HAP-1 (cell line): ENCODE measurements around the gene PHKG2.

Source experiments
- DNase-seq, 2 experiments: peaks; one replicate each; pipeline ENCODE4 v3.0.0-alpha.2; 2016 to 2020; ENCODE audit warnings: low spot score in 2 of 2
- H3K27me3 ChIP-seq: fragments of 250-450 bp; sonication (Bioruptor Pico); 2 replicates; pipeline ENCODE4 v1.5.1; 2020; ENCODE audit warnings: low read depth, mild to moderate bottlenecking, moderate library complexity
- H3K36me3 ChIP-seq: fragments of 250-450 bp; sonication (Bioruptor Pico); replicated peaks from 2 replicates; pipeline ENCODE4 v1.5.1; 2020; ENCODE audit warnings: mild to moderate bottlenecking
- H3K4me1 ChIP-seq: fragments of 250-450 bp; sonication (Bioruptor Pico); 2 replicates; pipeline ENCODE4 v1.5.1; 2020; ENCODE audit warnings: mild to moderate bottlenecking
- H3K4me3 ChIP-seq: fragments of 250-450 bp; sonication (Bioruptor Pico); 2 replicates; pipeline ENCODE4 v1.5.1; 2020; ENCODE audit warnings: mild to moderate bottlenecking, moderate library complexity
- H3K9me3 ChIP-seq: fragments of 250-450 bp; sonication (Bioruptor Pico); 2 replicates; pipeline ENCODE4 v1.5.1; 2020; ENCODE audit warnings: mild to moderate bottlenecking, moderate library complexity
- in situ Hi-C: fragments of 300-500 bp; cut with MboI; formaldehyde crosslinking; loops from 3 replicates; pipeline ENCODE4 v1.14.3; 2020; ENCODE audit warnings: low sequenced_read_pairs, inconsistent platforms, mixed read lengths

Gene PHKG2

GRCh38 chr16:30721167-30721566, 27.1 kb upstream of the PHKG2 start:
- Histone ChIP-seq H3K4me3 (no peak overlapping the region), H3K4me1 (no peaks in the 10 kb centered on the region), H3K36me3 (peaks cover 88% of the 10 kb centered on the region), H3K27me3 (no peaks in the 10 kb centered on the region), H3K9me3 (no peaks in the 10 kb centered on the region)
- in situ Hi-C loops = no loop called here
- no peak for DNase-seq

GRCh38 chr16:30721606-30722005, 26.6 kb upstream of the PHKG2 start:
- no peak overlapping the region for H3K4me3 ChIP-seq
- H3K4me1 ChIP-seq = no peaks in the 10 kb centered on the region
- DNase-seq = no peak
- in situ Hi-C loops = no loop called here
- H3K27me3 ChIP-seq = no peaks in the 10 kb centered on the region
- H3K36me3 ChIP-seq = peaks cover 86% of the 10 kb centered on the region
- H3K9me3 ChIP-seq = no peaks in the 10 kb centered on the region

- H3K9me3 ChIP-seq = no peaks in the 10 kb centered on the region
- in situ Hi-C loops = no loop called here
- H3K4me1 ChIP-seq = no peaks in the 10 kb centered on the region
- DNase-seq = no peak
- H3K27me3 ChIP-seq = no peaks in the 10 kb centered on the region
- H3K4me3 ChIP-seq = no peak overlapping the region
- H3K36me3 ChIP-seq = peaks cover 87% of the 10 kb centered on the region
These were observed 25.8 kb upstream of the PHKG2 start for GRCh38 chr16:30722443-30722842.

GRCh38 chr16:30722916-30723315, 25.3 kb upstream of the PHKG2 start:
- in situ Hi-C loops = no loop called here
- peaks cover 84% of the 10 kb centered on the region for H3K36me3 ChIP-seq
- H3K9me3 ChIP-seq = no peaks in the 10 kb centered on the region
- no peak overlapping the region for H3K4me3 ChIP-seq
- H3K4me1 ChIP-seq = peaks cover 3% of the 10 kb centered on the region; the same call in 1 of the 2 replicates
- no peak for DNase-seq
- no peaks in the 10 kb centered on the region for H3K27me3 ChIP-seq

GRCh38 chr16:30723725-30724355, 24.4 kb upstream of the PHKG2 start:
- in situ Hi-C loops = no loop called here
- Histone ChIP-seq H3K4me1 (peaks cover 12% of the 10 kb centered on the region), H3K36me3 (peaks cover 79% of the 10 kb centered on the region), H3K9me3 (no peaks in the 10 kb centered on the region), H3K4me3 (no peak overlapping the region), H3K27me3 (no peaks in the 10 kb centered on the region)
- DNase-seq = no peak

GRCh38 chr16:30724641-30725417, 23.4 kb upstream of the PHKG2 start:
- Histone ChIP-seq H3K4me3 (no peak overlapping the region), H3K36me3 (peaks cover 82% of the 10 kb centered on the region), H3K27me3 (no peaks in the 10 kb centered on the region), H3K9me3 (no peaks in the 10 kb centered on the region), H3K4me1 (peaks cover 15% of the 10 kb centered on the region)
- in situ Hi-C loops = no loop called here
- no peak for DNase-seq

GRCh38 chr16:30725418-30725792, 22.8 kb upstream of the PHKG2 start:
- no peak for DNase-seq
- in situ Hi-C loops = no loop called here
- H3K27me3 ChIP-seq = no peaks in the 10 kb centered on the region
- H3K36me3 ChIP-seq = peaks cover 80% of the 10 kb centered on the region
- no peak overlapping the region for H3K4me3 ChIP-seq
- H3K9me3 ChIP-seq = no peaks in the 10 kb centered on the region
- peaks cover 15% of the 10 kb centered on the region for H3K4me1 ChIP-seq

- Histone ChIP-seq H3K36me3 (peaks cover 75% of the 10 kb centered on the region), H3K27me3 (no peaks in the 10 kb centered on the region), H3K4me1 (peaks cover 15% of the 10 kb centered on the region), H3K9me3 (no peaks in the 10 kb centered on the region), H3K4me3 (no peak overlapping the region)
- in situ Hi-C loops = no loop called here
- DNase-seq = peak in 1 of 2 experiments; percentile 40
These were observed 19.9 kb upstream of the PHKG2 start for GRCh38 chr16:30728321-30728720.

- Histone ChIP-seq H3K27me3 (no peaks in the 10 kb centered on the region), H3K36me3 (peaks cover 75% of the 10 kb centered on the region), H3K4me1 (peaks cover 15% of the 10 kb centered on the region), H3K4me3 (no peak overlapping the region), H3K9me3 (no peaks in the 10 kb centered on the region)
- in situ Hi-C loops = no loop called here
- peak in 1 of 2 experiments; percentile 38 for DNase-seq
These were observed 19.1 kb upstream of the PHKG2 start for GRCh38 chr16:30728899-30729672.

GRCh38 chr16:30731411-30731810, 16.8 kb upstream of the PHKG2 start:
- Histone ChIP-seq H3K9me3 (no peaks in the 10 kb centered on the region), H3K36me3 (peaks cover 71% of the 10 kb centered on the region), H3K4me3 (no peak overlapping the region), H3K27me3 (no peaks in the 10 kb centered on the region), H3K4me1 (peaks cover 15% of the 10 kb centered on the region)
- DNase-seq = no peak
- in situ Hi-C loops = no loop called here

- Histone ChIP-seq H3K4me3 (no peak overlapping the region), H3K4me1 (no peaks in the 10 kb centered on the region), H3K9me3 (no peaks in the 10 kb centered on the region), H3K27me3 (no peaks in the 10 kb centered on the region), H3K36me3 (peaks cover 80% of the 10 kb centered on the region)
- no peak for DNase-seq
- in situ Hi-C loops = no loop called here
These were observed 11.0 kb upstream of the PHKG2 start for GRCh38 chr16:30736995-30737793.

- H3K9me3 ChIP-seq = no peaks in the 10 kb centered on the region
- in situ Hi-C loops = no loop called here
- H3K4me1 ChIP-seq = no peaks in the 10 kb centered on the region
- H3K36me3 ChIP-seq = peaks cover 77% of the 10 kb centered on the region
- no peak for DNase-seq
- H3K4me3 ChIP-seq = no peak overlapping the region
- no peaks in the 10 kb centered on the region for H3K27me3 ChIP-seq
These were observed 10.2 kb upstream of the PHKG2 start for GRCh38 chr16:30737794-30738648.
